K562 treated with DMSO at 1 percent for 48 hours (cell line): Measurements from ENCODE around the gene TDG. TPM values are rescaled to one million over a fixed set of nuclear protein-coding genes. Genes with fewer than 3 reads are reported as not detected.

ENCODE experiments used
- total RNA-seq: library from RNA; unstranded; fragments of 300-600 nt; gene quantifications from 2 replicates; pipeline ENCODE4 v1.2.3, GENCODE V29; 2022; ENCODE audit warnings: low replicate concordance; ENCODE audit errors: extremely low read depth

The TDG gene
- total RNA-seq, result not detected in 2 replicates

DNA sequence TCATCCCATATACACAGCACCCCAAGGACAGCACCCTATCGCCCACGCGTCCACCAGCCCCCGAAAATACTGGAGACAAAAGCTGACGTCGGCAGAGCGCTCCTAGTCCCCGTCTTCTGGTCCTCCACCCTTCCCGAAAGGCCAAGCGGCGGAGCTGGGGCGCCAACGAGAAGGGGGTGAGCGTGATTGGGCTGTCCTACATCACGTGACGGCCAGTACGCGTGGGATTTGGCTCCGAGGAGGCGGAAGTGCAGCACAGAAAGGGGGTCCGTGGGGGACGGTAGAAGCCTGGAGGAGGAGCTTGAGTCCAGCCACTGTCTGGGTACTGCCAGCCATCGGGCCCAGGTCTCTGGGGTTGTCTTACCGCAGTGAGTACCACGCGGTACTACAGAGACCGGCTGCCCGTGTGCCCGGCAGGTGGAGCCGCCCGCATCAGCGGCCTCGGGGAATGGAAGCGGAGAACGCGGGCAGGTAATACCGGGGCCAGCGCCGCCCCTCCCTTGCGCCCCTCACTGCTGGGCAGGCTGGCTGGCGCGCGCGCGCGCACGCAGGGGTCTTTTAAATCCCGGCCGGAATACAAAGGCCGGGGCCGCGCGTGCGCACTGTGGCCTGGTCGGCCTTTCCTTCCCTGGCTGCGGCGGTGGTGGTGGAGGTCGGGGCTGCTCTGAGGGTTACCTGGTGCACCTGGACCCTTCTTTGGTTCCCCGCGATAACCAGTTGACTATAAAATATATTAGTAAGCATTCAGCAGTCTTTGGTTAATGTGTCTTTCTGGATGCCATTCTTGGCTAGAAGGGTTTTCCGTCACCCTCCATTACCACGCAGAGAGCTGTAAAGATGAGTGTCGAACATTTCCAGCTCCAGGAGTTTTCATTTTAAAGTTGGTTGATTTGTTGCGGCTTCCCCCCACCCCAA, at the start of gene TDG:
Gene TDG, plus strand, starts transcription at position 283 of the 915 bp plus-strand sequence. Its CDS starts 166 bp downstream, at position 449.

DNA sequence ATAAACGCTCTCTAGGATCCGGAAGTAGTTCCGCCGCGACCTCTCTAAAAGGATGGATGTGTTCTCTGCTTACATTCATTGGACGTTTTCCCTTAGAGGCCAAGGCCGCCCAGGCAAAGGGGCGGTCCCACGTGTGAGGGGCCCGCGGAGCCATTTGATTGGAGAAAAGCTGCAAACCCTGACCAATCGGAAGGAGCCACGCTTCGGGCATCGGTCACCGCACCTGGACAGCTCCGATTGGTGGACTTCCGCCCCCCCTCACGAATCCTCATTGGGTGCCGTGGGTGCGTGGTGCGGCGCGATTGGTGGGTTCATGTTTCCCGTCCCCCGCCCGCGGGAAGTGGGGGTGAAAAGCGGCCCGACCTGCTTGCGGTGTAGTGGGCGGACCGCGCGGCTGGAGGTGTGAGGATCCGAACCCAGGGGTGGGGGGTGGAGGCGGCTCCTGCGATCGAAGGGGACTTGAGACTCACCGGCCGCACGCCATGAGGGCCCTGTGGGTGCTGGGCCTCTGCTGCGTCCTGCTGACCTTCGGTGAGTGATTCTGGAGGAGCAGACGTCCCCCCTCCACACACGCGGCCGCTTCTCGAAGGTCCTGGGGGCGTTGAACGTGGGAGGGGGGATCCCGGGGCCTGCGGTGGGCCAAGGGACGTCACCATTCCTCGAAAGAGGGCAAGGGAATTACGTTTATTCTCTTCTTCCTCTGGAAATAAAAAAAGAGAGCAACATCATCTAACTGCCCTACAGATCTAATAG, 35.5 kb upstream of the TDG start, which contains the start of gene HSP90B1:
Gene HSP90B1, plus strand, starts transcription at position 377 of the 753 bp plus-strand sequence. Its CDS starts 106 bp downstream, at position 483.

Other genes starting within 250 kb of the TDG start
- gene NT5DC3, start 124.6 kb upstream of the TDG start, total RNA-seq, result not detected in 2 replicates
- 205 and 911 TPM in 2 replicates for gene HSP90B1, start 35.5 kb upstream of the TDG start, total RNA-seq
- gene GLT8D2, start 84.3 kb downstream of the TDG start, total RNA-seq, result not detected in 2 replicates
- not detected in 2 replicates for gene HCFC2, start 98.7 kb downstream of the TDG start, total RNA-seq
- gene NFYB, start 172.3 kb downstream of the TDG start, total RNA-seq, result not detected in 2 replicates
- gene TXNRD1, start 249.9 kb downstream of the TDG start, total RNA-seq, result 366 TPM in 1 of 2 replicates, not detected in the other